ENCODE measurements around the gene CT45A9.
"Not testable (repeated sequence)": the region's sequence is repeated elsewhere in the genome, so short reads cannot be mapped to it uniquely, and the experiment has no call there.

DNA sequence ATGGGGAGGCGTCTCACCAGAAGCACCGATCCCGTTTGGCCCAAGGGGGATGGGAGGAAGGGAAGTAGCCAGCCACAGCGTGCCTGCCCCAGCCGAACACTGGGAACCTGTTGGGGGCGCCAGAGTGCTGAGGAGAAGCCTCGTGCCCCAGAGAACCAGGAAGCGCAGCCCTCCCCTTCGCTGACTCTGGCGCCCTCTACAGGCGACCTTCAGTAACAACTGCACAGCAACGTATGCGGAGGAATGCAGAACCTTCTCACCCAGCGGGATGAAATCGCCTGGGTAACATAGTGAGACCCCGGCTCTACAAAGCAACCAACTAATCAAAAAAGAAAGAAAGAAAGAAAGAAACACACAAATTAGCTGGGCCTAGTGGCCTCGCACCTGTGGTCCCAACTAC, 34.4 kb downstream of the CT45A9 start, which contains the start of gene CT45A7:
- TF ChIP-seq, protein P1, sequence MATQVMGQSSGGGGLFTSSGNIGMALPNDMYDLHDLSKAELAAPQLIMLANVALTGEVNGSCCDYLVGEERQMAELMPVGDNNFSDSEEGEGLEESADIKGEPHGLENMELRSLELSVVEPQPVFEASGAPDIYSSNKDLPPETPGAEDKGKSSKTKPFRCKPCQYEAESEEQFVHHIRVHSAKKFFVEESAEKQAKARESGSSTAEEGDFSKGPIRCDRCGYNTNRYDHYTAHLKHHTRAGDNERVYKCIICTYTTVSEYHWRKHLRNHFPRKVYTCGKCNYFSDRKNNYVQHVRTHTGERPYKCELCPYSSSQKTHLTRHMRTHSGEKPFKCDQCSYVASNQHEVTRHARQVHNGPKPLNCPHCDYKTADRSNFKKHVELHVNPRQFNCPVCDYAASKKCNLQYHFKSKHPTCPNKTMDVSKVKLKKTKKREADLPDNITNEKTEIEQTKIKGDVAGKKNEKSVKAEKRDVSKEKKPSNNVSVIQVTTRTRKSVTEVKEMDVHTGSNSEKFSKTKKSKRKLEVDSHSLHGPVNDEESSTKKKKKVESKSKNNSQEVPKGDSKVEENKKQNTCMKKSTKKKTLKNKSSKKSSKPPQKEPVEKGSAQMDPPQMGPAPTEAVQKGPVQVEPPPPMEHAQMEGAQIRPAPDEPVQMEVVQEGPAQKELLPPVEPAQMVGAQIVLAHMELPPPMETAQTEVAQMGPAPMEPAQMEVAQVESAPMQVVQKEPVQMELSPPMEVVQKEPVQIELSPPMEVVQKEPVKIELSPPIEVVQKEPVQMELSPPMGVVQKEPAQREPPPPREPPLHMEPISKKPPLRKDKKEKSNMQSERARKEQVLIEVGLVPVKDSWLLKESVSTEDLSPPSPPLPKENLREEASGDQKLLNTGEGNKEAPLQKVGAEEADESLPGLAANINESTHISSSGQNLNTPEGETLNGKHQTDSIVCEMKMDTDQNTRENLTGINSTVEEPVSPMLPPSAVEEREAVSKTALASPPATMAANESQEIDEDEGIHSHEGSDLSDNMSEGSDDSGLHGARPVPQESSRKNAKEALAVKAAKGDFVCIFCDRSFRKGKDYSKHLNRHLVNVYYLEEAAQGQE (IDR thresholded peaks at IDR 0.05; ENCODE audit: borderline replicate concordance), result not testable (repeated sequence)
- not testable (repeated sequence) for TF ChIP-seq POLR2AphosphoS5 (IDR thresholded peaks at IDR 0.05); SMC3 (conservative IDR thresholded peaks at IDR 0.05; ENCODE audit: poor library complexity); EZH2 (IDR thresholded peaks at IDR 0.05; ENCODE audit: borderline replicate concordance, insufficient read depth, low read length, poor library complexity, severe bottlenecking)
- TF ChIP-seq, protein P2, sequence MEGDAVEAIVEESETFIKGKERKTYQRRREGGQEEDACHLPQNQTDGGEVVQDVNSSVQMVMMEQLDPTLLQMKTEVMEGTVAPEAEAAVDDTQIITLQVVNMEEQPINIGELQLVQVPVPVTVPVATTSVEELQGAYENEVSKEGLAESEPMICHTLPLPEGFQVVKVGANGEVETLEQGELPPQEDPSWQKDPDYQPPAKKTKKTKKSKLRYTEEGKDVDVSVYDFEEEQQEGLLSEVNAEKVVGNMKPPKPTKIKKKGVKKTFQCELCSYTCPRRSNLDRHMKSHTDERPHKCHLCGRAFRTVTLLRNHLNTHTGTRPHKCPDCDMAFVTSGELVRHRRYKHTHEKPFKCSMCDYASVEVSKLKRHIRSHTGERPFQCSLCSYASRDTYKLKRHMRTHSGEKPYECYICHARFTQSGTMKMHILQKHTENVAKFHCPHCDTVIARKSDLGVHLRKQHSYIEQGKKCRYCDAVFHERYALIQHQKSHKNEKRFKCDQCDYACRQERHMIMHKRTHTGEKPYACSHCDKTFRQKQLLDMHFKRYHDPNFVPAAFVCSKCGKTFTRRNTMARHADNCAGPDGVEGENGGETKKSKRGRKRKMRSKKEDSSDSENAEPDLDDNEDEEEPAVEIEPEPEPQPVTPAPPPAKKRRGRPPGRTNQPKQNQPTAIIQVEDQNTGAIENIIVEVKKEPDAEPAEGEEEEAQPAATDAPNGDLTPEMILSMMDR (IDR thresholded peaks at IDR 0.05; ENCODE audit: poor library complexity, severe bottlenecking), result not testable (repeated sequence)
